OCI-LY1 (cell line): ENCODE data around the gene MINDY1.

Source experiments
- H2AFZ ChIP-seq: fragments of 200-600 bp; sonication (generic), shearing (Covaris generic); 2 replicates; pipeline ENCODE4 v1.6.0; 2014; ENCODE audit warnings: antibody characterized with exemption, mild to moderate bottlenecking, low read length
- H3F3A ChIP-seq: fragments of 200-600 bp; sonication (generic), shearing (Covaris generic); 2 replicates; pipeline ENCODE4 v1.6.0; 2014; ENCODE audit warnings: mild to moderate bottlenecking, antibody characterized with exemption, low read length, moderate library complexity; ENCODE audit not compliant: insufficient read depth
- H3K27ac ChIP-seq: fragments of 200-600 bp; sonication (generic); 2 replicates; pipeline ENCODE4 v1.5.1; 2014; ENCODE audit warnings: low read length, mixed run types, mild to moderate bottlenecking, low read depth; ENCODE audit not compliant: poor library complexity, severe bottlenecking
- H3K27me3 ChIP-seq: fragments of 200-600 bp; sonication (generic); 2 replicates; pipeline ENCODE4 v1.6.0; 2014; ENCODE audit warnings: antibody characterized with exemption, mild to moderate bottlenecking, low read length, moderate library complexity; ENCODE audit not compliant: insufficient read depth
- H3K36me3 ChIP-seq: fragments of 200-600 bp; sonication (generic); 2 replicates; pipeline ENCODE4 v1.6.1; 2014; ENCODE audit warnings: mild to moderate bottlenecking, antibody characterized with exemption, low read length, moderate library complexity, mixed read lengths; ENCODE audit not compliant: insufficient read depth
- H3K4me1 ChIP-seq: fragments of 200-600 bp; sonication (generic); 2 replicates; pipeline ENCODE4 v1.5.1; 2014; ENCODE audit warnings: mild to moderate bottlenecking, low read length, moderate library complexity; ENCODE audit not compliant: insufficient read depth, severe bottlenecking
- H3K4me2 ChIP-seq: fragments of 200-600 bp; sonication (generic), shearing (Covaris generic); 2 replicates; pipeline ENCODE4 v1.6.1; 2014; ENCODE audit warnings: low read length
- H3K4me3 ChIP-seq: fragments of 200-600 bp; sonication (generic); 2 replicates; pipeline ENCODE4 v1.5.1; 2014; ENCODE audit warnings: low read length, low read depth, mild to moderate bottlenecking, mixed read lengths; ENCODE audit not compliant: poor library complexity, severe bottlenecking
- H3K79me2 ChIP-seq: fragments of 200-600 bp; shearing (Covaris generic); 2 replicates; pipeline ENCODE4 v1.6.1; 2016; ENCODE audit warnings: mixed run types, low read length, mixed read lengths; ENCODE audit not compliant: insufficient read depth
- H3K9ac ChIP-seq: fragments of 200-600 bp; sonication (generic), shearing (Covaris generic); 2 replicates; pipeline ENCODE4 v1.6.1; 2014; ENCODE audit warnings: mild to moderate bottlenecking, low read length, mixed read lengths
- H3K9me2 ChIP-seq: fragments of 200-600 bp; sonication (generic), shearing (Covaris generic); 2 replicates; pipeline ENCODE4 v1.6.1; 2014; ENCODE audit warnings: low read depth, mild to moderate bottlenecking, low read length, mixed read lengths
- H3K9me3 ChIP-seq: fragments of 200-600 bp; shearing (Covaris generic); 2 replicates; pipeline ENCODE4 v1.6.1; 2014; ENCODE audit warnings: low read length, mixed read lengths
- H4K20me1 ChIP-seq: fragments of 200-600 bp; sonication (generic), shearing (Covaris generic); 2 replicates; pipeline ENCODE4 v1.6.0; 2016; ENCODE audit warnings: mild to moderate bottlenecking, low read length; ENCODE audit not compliant: insufficient read depth
- CTCF ChIP-seq: fragments of 200-600 bp; sonication (generic), shearing (Covaris generic); IDR thresholded peaks from 2 replicates; pipeline ENCODE4 v1.5.1; 2017; ENCODE audit warnings: mild to moderate bottlenecking, antibody characterized with exemption, low read length, moderate library complexity, mixed read lengths
- EZH2 ChIP-seq: fragments of 200-600 bp; sonication (generic), shearing (Covaris generic); IDR thresholded peaks from 2 replicates; pipeline ENCODE4 v1.8.0; 2017; ENCODE audit warnings: borderline replicate concordance, mixed run types, mild to moderate bottlenecking, antibody characterized with exemption, low read length, moderate library complexity, mixed read lengths

The MINDY1 gene

DNA sequence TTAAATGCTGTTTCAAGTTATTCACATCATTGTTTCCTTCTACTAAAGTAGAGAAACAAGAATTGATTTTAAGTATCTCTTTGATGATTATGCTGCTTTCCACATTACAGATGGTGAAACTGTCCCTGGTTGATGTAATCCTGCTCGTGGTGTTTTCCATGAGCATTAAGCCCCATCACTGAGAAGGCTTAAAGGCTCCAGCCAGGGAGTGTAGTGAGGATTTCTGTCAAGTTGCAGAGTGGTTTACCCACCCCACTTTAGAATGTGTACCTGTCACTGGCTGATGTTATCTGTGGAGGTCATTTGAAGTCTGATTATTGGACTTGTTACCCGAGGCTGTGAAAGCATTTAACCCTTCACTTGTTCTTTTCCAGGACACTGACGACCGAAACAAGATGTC, 44.9 kb downstream of the MINDY1 start:
- no peaks in the 10 kb centered on the region for H3K9me2 ChIP-seq
- H3K4me3 ChIP-seq, result no peak overlapping the region
- H3K27ac ChIP-seq, result no peak overlapping the region
- H3K79me2 ChIP-seq, result no peaks in the 10 kb centered on the region
- TF ChIP-seq EZH2 (no peak), CTCF (no peak)
- no peak overlapping the region for H2AFZ ChIP-seq
- H3K27me3 ChIP-seq, result no peaks in the 10 kb centered on the region
- no peaks in the 10 kb centered on the region for H4K20me1 ChIP-seq
- H3F3A ChIP-seq, result no peaks in the 10 kb centered on the region
- H3K9me3 ChIP-seq, result no peaks in the 10 kb centered on the region
- H3K4me2 ChIP-seq, result no peak overlapping the region
- peaks cover 92% of the 10 kb centered on the region for H3K36me3 ChIP-seq
- no peak overlapping the region for H3K9ac ChIP-seq
- H3K4me1 ChIP-seq, result no peaks in the 10 kb centered on the region

DNA sequence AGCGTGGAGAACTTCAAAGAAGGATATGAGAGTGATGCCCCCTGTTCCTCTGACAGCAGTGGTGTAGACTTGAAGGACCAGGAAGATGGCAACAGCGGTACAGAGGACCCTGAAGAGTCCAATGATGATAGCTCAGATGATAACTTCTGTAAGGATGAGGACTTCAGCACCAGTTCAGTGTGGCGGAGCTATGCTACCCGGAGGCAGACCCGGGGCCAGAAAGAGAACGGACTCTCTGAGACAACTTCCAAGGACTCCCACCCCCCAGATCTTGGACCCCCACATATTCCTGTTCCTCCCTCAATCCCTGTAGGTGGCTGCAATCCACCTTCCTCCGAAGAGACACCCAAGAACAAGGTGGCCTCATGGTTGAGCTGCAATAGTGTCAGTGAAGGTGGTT, 46.1 kb downstream of the MINDY1 start:
- Histone ChIP-seq H3K79me2 (no peaks in the 10 kb centered on the region), H3K27ac (no peak overlapping the region), H3F3A (no peaks in the 10 kb centered on the region), H4K20me1 (no peaks in the 10 kb centered on the region), H3K4me1 (no peaks in the 10 kb centered on the region), H3K36me3 (peaks cover 91% of the 10 kb centered on the region), H2AFZ (no peak overlapping the region), H3K27me3 (no peaks in the 10 kb centered on the region), H3K9me2 (no peaks in the 10 kb centered on the region), H3K9ac (no peak overlapping the region), H3K9me3 (no peaks in the 10 kb centered on the region), H3K4me3 (no peak overlapping the region), H3K4me2 (no peak overlapping the region)
- TF ChIP-seq EZH2, result no peak
- no peak for TF ChIP-seq CTCF

GRCh38 chr1:150957666-150958065, 49.0 kb downstream of the MINDY1 start:
- no peak overlapping the region for H3K27ac ChIP-seq
- H3F3A ChIP-seq, result no peaks in the 10 kb centered on the region
- no peaks in the 10 kb centered on the region for H4K20me1 ChIP-seq
- H3K9ac ChIP-seq, result no peak overlapping the region
- H3K4me3 ChIP-seq, result no peak overlapping the region
- H3K4me2 ChIP-seq, result no peak overlapping the region
- H3K9me3 ChIP-seq, result no peaks in the 10 kb centered on the region
- peaks cover 85% of the 10 kb centered on the region for H3K36me3 ChIP-seq
- no peaks in the 10 kb centered on the region for H3K4me1 ChIP-seq
- H2AFZ ChIP-seq, result no peak overlapping the region
- H3K27me3 ChIP-seq, result no peaks in the 10 kb centered on the region
- no peaks in the 10 kb centered on the region for H3K79me2 ChIP-seq
- TF ChIP-seq EZH2 (no peak), CTCF (no peak)
- H3K9me2 ChIP-seq, result no peaks in the 10 kb centered on the region
